GM18505 (cell line): Measurements from ENCODE around the gene CCDC54.
"Not testable (repeated sequence)": the region's sequence is repeated elsewhere in the genome, so short reads cannot be mapped to it uniquely, and the experiment has no call there.

Experiments
- ATAC-seq: cut with Tn5 transposase; IDR thresholded peaks from one replicate; pipeline ENCODE4 v1.9.1; 2021; ENCODE audit not compliant: unreplicated experiment
- POLR2A ChIP-seq: IDR thresholded peaks from 4 replicates; pipeline ENCODE4 v1.6.1; 2011; ENCODE audit warnings: borderline replicate concordance; ENCODE audit not compliant: insufficient read depth, insufficient read length; ENCODE audit errors: extremely low read depth

The CCDC54 gene

GRCh38 chr3:107377151-107377550 is at the start of gene CCDC54:
TSS of gene CCDC54 (plus strand) at chr3:107377439. CDS start at chr3:107377588, 149 bp downstream.
- TF ChIP-seq POLR2A, result no peak
- ATAC-seq, result no peak

GRCh38 chr3:107328069-107328468 is 49.2 kb upstream of the CCDC54 start:
- TF ChIP-seq POLR2A, result no peak
- no peak for ATAC-seq

- ATAC-seq, result no peak
- TF ChIP-seq POLR2A, result no peak
Observed at GRCh38 chr3:107329088-107329487, 48.2 kb upstream of the CCDC54 start.

GRCh38 chr3:107339690-107340089 is 37.5 kb upstream of the CCDC54 start:
- not testable (repeated sequence) for ATAC-seq

- TF ChIP-seq POLR2A, result no peak
- ATAC-seq, result no peak
Observed at GRCh38 chr3:107344722-107345121, 32.5 kb upstream of the CCDC54 start.

- TF ChIP-seq POLR2A, result no peak
- ATAC-seq, result no peak
Observed at GRCh38 chr3:107345822-107346405, 31.3 kb upstream of the CCDC54 start.

- ATAC-seq, result no peak
- no peak for TF ChIP-seq POLR2A
Observed at GRCh38 chr3:107346564-107346963, 30.7 kb upstream of the CCDC54 start.

- no peak for TF ChIP-seq POLR2A
- ATAC-seq, result no peak
Observed at GRCh38 chr3:107347751-107348150, 29.5 kb upstream of the CCDC54 start.

GRCh38 chr3:107356706-107357105 is 20.5 kb upstream of the CCDC54 start:
- no peak for TF ChIP-seq POLR2A
- ATAC-seq, result no peak

- TF ChIP-seq POLR2A, result no peak
- no peak for ATAC-seq
Observed at GRCh38 chr3:107361633-107362032, 15.6 kb upstream of the CCDC54 start.

GRCh38 chr3:107365051-107365450 is 12.2 kb upstream of the CCDC54 start:
- TF ChIP-seq POLR2A, result no peak
- ATAC-seq, result no peak

GRCh38 chr3:107366766-107367165 is 10.5 kb upstream of the CCDC54 start:
- no peak for TF ChIP-seq POLR2A
- ATAC-seq, result no peak

GRCh38 chr3:107367353-107367752 is 9.9 kb upstream of the CCDC54 start:
- TF ChIP-seq POLR2A, result no peak
- ATAC-seq, result no peak

- TF ChIP-seq POLR2A, result no peak
- ATAC-seq, result no peak
Observed at GRCh38 chr3:107368654-107369398, 8.4 kb upstream of the CCDC54 start.

- ATAC-seq, result no peak
- no peak for TF ChIP-seq POLR2A
Observed at GRCh38 chr3:107369791-107370190, 7.4 kb upstream of the CCDC54 start.

GRCh38 chr3:107370907-107371306 is 6.3 kb upstream of the CCDC54 start:
- TF ChIP-seq POLR2A, result no peak
- no peak for ATAC-seq
